KG1 (cell line): ENCODE data around the gene CEP131.

Experiments
- DNase-seq: peaks from one replicate; lab custom pipeline; 2025; lab: John Stamatoyannopoulos, UW

CEP131 gene

DNA sequence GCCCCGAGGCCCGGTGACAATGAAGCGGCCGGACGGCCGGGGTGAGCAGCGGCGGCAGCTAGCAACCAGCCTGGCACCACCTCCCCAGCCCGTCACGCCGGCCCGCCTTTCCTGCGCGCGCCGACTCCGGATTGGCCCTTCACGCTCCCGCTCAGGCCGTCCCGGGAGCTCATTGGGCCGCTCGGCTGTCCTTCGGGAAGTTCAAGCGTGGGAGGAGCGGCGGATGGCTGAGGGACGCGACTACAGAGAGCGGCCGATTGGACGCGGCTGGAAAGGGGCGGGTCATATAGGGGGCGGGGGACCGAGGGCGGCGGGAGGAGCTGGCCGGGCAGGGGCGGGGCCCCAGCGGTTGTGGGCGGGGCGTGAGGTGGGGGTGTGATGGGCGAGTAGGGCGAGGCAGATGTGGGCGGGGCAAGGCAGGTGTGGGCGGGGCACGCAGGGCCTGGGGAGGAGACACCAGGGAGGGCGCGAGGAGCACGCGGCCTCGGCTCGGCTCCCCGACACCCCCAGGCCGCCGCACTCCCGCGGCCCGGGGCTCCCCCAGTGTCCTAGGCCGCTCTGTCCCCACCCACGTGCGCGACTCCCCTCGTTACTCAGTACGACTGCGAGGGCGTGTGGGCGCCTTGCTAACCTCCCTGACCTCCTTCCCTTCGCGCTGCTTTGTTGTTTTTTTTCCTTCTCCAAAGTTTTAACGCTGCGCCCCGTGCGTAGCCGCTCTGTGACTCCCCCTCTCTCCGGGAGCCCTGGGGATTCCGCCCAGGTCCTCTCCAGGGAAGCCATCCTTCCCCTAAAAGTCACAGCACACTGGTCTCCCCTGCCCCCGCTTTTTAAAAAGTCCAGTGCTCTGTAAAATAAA is at the start of gene CEP131:
Gene CEP131 (minus strand): TSS at position 60 of the 856 bp plus-strand sequence. CDS start 2,909 bp downstream, outside the sequence.
- DNase-seq = peak; percentile 90

DNA sequence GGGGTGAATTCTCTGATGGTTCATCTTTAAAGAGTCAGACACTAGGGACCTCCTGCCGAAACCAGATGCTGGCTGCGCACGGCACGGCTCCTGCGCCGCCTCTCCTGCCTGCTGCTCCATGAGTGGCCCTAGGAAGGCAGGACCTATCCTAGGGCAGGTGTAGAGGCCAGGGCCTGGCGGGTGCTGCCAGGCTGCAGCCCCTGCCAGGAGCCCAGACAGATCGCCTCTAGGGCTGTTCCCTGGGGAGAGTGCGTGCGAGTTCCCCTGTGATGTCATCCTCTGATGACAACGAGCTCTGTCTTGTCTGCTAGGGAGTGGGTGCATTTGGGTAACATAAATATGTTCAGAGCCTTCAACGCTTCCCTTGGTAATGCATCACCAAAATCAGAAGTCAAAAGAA is 48.5 kb upstream of the CEP131 start:
- DNase-seq = no peak

DNA sequence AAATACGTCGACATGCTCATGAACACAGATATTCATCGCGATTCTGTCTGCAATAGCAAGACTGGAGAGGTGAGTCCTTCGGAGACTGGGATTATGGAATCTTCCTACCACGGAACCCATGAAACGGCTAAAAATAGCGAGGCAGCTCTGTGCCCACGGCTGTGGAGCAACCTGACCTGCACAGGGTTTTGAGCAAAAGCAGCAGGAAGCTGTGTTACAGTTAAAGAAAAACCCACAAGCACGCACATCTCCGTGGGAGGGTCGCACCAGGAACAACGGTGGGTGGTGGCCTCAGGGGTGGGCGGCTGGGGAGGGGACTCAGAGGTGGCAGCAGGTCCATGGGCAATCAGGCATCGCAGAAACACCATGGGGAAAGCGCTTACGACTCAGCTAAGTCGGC is 47.5 kb upstream of the CEP131 start:
- no peak for DNase-seq

DNA sequence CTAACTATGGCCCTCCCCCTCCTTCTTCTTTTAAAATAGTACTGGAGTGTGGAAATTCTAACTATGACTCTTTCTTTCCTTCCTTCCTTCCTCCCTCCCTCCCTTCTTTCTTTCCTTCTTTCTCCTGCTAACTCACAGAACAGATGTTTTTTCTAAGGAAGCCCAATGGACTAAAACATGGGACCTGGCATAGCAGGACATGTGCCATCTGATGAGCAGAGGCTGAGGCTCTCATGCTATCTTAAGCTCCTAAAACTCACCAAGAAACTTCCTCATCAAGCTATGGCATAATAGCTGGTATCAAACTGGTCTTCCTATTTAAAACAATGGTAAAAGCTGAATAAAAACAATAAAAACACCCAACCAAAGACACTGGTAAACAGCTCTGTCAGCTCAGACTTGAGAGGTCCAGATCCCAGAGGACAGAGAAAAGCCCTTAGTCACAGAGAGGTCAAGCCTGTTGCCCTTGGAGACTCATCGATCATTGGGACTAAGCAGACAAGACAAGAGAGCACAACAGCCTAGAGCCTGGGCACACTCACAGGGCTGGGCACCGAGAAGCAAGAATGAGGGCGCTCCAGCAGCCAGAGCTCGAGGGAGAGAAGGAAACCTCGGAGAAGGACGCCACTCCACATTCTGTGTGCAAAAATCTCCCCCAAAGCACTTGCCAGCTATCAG is 44.8 kb upstream of the CEP131 start:
- DNase-seq = no peak

DNA sequence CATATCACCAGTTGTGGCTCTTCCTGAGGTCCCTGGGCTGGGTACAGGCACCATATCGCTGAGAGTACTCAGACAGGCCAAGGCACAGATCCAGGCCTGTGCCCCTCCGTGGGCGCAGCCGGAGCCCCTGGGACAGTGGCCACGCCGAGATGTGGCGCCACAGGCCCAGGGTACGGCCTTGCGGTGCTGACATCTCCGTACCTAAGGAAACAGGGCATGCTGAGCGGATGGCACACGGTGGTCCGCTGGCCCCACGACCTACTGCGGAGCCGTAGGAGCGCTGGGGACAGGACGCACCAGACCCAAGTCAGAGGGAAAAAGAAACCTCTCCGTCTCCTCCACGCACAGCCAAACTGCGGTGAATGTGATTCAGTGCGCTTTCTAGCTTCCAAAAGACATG is 42.8 kb upstream of the CEP131 start:
- DNase-seq = no peak

DNA sequence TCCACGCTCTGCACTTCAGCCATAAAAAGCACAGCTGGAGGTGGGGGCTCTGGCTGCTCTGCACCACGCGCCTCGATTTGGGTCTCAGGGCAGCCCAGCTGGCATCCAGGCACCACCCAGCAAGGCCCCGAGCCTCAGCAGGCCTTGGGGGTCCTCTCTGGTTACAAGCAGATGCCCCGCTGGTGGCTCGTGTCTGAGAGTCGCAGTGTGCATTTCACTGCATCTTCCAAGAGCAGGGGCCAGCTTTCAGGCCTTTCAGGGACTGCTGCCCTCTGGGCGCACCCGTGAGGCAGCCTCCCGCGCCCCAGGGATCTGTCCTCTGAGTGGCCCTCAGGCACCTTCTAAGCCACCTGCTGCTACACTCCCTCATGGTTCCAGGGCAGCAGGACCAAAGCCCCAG is 41.9 kb upstream of the CEP131 start:
- DNase-seq = no peak

DNA sequence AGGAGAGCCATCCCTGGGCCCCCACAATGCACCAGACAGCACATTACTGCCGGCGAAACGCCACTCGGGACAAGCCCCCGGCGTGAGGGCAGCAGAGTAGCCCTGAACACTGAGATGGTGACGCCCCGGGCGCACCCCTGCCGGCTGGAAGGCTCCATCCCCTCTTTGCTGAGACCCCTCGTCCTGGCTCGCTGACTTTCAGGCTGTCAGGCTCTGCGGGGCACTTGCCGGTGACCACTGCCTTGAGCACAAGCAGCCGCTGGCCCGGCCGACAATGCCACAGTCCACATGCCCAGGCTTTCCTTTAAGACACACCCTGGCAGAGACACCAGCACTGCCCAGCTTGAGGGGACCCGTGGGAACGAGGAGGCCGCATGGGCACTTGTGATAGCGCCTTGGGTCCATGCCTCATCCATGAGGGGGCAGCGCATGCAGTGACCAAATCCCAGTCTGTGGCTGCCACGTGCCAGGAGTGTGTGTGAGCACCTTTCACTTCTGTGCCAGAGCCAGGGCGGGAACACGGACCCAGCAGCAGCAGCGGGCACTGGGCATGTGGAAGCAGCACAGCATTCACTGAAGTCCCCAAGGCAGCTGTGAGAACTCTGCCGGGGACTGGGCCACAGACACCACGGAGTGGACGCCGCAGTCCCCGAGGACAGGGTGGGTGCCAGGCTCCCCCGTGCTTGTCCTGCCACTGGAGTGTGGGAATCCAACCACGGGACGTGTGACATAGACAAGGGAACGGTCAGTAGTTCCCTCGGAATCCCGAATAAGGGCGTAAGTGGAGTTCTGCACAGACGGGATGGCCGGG is 40.8 kb upstream of the CEP131 start:
- DNase-seq = no peak

DNA sequence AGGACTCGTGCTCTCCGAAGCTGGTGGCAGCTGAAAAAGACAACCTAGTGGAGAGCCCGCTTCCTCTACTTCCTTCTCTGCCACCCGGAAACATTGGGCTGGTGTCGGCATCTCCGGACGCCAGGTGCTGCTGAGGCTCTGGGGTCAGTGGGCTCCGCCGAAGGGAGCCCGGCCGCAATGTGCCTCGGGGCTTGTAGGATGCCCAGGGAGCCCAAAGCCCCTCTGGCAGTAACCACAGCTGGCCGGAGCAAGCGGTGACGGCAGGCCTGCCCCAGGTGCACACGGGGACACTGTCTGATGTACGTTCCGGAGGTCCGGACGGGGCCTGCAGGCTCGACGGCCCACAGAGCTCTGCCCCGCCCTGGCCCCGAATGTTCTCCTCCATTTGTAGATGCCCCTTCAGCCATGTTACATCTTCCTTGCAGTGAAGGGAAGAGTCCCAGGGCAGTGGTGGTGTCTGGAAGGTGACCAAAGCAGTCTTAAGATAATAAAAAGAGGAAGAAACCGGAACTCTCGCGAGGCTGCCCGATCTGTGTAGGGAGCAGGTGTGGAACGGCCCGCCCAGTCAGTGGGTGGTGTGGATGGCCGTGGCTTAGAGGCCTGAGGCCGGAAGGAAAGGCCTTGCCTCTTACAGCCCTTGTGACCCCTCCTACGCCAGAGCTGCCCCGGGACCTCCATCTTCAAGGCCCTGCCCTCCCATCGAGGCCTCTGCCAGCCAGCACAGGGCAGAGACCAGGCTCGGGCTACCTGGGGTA is 39.0 kb upstream of the CEP131 start:
- no peak for DNase-seq

DNA sequence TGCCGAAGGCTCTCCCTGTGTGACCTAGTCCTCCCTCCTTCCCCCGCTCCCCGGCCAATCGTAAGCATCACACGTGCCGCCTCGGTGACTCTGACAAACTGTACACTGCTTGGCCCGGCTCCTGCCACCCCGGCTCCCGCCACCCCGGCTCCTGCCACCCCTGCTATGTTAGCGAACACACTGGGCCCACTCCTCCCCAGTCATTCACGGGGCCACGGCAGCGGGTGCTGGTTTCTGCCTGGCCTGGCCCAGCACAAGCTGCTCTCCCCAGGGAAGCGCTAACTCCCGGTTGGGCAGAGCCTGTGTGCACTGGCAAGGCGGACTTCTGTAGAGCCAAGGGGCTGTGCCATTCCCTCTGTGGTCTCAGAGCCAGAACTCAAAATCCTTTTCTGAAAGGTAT is 38.3 kb upstream of the CEP131 start:
- no peak for DNase-seq

DNA sequence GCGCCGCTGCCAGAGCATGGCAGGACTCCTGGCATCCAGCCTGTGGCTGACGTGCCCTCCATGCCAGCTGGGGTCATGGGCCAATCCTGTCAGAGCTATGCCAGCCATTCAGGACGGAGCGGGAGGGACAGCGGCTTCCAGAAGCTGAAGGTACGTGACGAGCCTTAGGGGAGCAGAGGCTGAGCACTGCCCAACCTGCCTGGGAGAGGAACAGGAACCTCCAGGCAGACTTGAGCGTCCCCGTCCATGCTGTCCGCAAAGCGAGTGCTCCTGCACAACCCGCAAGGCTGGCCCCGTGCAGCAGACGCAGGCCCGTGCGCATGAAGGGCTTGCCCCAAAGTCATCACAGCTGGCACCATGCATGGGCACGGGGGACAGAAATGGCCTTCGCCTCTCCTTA is 37.9 kb upstream of the CEP131 start:
- DNase-seq = no peak

DNA sequence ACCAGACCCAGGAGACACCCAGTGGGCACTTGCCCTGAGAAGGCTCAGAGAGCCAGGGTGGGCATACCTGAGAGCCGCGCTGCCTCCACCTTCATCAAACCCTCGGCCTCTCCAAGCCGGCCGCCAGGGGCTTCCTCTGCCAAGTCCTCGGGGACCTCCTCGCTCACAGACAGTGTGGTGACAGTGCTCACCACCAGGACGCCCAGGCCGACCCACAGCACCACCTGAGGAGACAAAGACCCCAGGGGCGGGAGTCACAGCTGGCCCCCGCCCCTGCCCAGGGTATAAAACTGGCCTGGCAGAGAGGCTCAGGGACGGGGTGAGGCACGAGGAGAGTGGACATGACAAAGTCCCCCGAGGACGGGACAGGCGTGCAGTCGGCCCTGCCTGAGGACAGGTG is 37.4 kb upstream of the CEP131 start:
- no peak for DNase-seq

DNA sequence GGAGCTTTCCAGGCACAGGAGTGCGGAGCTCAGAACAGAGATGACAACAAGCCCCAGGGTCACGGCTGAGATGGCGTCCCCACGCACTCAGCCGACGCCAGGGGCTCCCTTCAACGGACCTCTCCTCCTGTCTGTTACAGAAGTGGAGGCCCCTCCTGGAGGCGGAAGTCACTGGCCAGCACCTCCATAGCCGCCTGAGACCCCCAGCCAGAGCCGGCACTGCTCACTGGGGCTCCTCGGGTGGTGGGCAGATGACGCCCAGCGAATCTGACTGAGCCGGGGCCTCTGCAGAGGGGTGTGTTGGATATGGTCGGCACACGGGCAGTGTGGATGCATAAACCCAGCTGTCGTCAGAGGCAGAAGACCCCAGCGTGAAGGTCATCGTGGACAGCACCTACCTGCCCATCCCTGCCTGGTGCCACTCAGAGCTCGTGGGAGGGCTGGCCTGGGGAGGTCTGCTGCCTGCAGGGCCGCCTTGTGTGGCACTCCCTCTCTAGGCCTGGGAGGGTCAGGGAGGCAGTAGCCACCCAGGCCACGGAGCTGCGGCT is 36.4 kb upstream of the CEP131 start:
- DNase-seq = no peak

DNA sequence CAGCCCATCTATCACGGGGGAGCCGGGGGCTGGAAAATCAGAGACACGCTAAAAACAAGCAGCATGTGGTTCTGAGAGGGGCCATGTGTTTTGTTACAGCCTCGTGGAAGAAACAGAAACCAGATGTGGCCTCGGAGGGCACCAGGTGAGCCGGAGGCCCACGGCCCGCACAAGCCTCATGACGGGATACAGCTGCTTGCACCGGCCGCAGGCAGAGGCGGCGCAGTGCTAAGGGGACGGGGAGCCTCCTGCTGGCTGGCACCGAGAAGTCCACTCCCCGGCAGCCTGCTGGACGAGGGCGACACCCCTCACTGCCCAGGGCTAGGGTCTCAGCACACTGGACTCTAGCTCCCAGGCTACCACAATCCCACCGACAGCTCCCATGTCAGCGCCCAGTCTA is 35.5 kb upstream of the CEP131 start:
- DNase-seq = no peak

DNA sequence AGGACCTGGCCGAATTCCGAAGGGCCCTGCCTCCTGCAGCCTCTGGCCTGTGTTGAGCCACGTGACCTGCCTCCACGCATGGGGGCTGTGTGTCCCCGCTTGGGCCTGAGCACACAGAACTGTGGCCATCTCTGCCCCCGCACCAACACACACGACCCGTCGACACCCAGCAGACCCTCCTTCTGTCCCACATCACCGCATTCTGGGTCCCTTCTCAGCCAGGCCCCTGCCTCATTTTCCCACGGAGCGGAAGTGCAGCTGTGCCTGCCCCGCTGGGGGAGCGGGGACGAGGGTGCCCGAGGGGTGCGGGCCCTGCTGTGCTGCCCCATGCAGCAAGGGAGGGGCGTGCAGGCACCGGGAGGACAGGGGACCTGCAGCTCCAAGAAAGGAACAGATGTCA is 34.8 kb upstream of the CEP131 start:
- DNase-seq = no peak

DNA sequence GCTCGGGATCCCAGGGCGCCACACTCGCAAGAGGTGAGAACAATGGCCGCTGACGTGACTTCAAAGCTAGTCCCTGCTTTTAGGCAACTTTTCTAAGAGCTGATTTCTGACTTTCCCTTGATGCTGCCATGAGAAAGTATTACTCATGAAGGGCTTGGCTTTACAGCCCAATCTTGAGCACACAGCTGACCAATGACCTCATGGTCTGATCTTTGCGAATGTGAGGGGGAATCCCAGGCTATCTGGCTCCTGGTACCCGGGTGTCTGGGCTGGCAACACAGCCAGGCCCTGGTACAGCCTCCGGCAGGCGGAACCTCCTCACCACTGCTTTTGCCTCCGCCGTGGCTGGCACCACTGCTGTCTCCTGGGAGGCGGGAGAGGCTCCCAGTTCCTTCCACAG is 33.9 kb upstream of the CEP131 start:
- no peak for DNase-seq

DNA sequence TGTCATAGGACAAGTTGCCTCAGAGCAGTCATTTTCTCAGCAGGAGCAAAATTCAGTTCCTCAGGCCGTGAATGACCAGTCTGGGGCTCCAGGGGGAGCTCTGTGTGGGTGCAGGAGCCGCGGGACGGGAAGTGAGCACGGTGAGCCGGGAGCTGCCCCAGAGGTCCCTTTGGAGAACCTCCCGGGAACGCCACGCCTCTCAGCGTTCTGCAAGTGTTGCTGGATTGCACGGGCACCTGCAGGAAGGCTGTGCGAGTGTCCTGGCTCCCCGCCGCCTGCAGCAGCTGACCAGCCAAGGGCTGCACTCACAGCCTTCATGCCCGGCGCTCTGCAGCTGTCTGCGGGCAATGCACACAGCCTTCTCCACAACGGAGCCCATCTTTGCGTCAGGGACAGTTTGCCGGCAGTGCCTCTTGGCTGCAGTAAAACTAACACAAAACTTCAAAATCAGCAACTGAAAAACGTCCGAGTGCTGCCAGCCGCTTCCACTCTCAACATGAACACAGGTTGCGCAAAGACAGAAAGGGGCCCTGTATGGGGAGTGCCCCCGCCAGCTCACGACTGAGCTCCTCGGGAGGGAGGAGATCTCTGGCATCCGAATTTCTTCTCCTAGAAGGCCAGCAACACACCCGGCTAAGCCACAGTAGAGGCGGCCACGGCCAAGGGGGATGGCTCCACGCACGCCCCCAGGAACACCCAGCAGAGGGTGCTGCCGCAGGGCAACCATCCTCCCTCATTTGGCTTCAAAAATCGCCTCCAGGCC is 32.4 kb upstream of the CEP131 start:
- no peak for DNase-seq

DNA sequence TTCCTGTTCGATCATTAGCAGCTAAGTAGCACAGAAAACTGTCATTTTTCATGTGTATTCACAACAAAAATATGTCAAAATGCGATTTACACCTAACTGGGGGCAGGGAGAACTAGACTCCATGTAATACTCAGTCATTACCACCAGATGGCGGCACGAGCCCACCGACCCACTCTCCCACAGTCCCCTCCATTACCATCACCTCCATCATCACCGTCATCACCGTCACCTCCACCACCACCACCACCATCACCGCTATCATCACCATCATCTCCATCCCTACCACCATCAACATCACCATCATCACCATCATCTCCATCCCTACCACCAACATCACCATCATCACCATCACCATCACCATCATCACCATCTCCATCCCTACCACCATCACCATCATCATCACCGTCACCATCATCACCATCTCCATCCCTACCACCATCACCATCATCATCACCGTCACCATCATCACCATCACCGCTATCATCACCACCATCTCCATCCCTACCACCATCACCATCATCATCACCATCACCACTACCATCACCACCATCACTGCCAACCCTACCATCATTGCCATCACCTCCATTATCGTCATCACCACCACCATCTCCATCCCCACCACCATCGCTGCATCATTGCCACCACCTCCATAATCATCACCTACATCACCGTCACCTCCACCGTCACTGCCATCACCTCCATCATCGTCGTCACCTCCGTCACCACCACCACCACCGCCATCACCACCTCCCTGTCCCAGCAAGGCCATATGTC is 30.8 kb upstream of the CEP131 start:
- no peak for DNase-seq

DNA sequence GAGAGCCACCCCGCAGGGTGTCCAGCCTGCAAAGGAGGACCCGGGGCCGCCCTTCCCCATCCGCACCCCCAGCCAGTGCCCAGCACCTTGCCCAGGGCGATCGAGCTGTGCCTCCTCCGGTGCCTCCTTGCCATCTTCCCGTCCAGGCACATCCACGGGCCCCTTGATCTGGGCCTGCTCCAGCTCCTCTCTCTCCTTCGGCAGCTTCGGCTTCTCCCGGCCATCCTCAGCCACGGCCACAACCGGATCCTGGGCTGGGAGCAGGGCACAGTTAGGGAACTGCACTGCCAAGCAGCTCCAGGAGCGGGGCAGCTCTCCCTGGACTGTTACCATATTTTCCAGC is 30.2 kb upstream of the CEP131 start:
- no peak for DNase-seq

DNA sequence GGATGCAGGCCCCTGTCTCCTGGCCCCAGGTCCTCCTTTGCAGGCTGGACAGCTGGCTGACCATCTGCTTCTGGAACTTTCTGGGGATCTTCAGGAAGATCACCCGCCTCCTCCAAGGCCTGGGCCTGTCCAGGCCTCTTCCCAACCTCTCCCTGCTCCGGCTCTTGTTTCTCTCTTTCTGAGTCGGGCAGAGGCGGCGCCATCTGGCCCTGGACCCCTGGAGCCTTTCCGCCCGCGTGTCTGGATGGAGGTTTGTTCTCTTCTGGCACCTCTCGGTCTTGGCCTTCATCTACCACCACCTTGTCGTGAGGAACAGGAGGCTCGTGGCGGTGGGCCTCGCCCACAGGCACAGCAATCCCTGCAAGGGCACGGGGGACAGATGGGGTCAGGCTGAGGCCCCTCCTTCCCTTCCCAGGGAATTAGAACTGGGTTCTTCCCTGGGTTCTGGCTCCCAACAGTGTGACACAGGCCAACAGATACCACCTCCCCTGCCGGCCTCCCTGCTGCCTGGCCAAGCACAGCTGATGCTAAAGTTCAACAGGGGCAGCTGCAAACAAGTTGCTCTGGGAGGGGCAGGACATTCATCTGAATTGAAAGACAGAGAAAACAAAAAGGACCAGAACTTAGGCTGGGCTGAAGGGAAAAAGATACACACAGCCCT is 29.7 kb upstream of the CEP131 start:
- no peak for DNase-seq
